A204.1 (cell line): Measurements from ENCODE around the gene LRP5.
"Not testable (repeated sequence)": the region's sequence is repeated elsewhere in the genome, so short reads cannot be mapped to it uniquely, and the experiment has no call there.

ENCODE experiments used
- FAIRE-seq: peaks from 2 replicates; lab custom pipeline; 2012; peaks lifted over from hg19 to GRCh38; lab: Jason Lieb, UNC

LRP5 gene

GRCh38 chr11:68392822-68393221 lies 80.4 kb downstream of the LRP5 start:
- FAIRE-seq: no peak

- no peak for FAIRE-seq
Observed at GRCh38 chr11:68396516-68396915, 84.1 kb downstream of the LRP5 start.

- no peak for FAIRE-seq
Observed at GRCh38 chr11:68397256-68397655, 84.9 kb downstream of the LRP5 start.

- no peak for FAIRE-seq
Observed at GRCh38 chr11:68398995-68399851, 86.8 kb downstream of the LRP5 start.

GRCh38 chr11:68399916-68400315 lies 87.5 kb downstream of the LRP5 start:
- no peak for FAIRE-seq

- FAIRE-seq: not testable (repeated sequence)
Observed at GRCh38 chr11:68400584-68400983, 88.2 kb downstream of the LRP5 start.

- no peak for FAIRE-seq
Observed at GRCh38 chr11:68401856-68402255, 89.5 kb downstream of the LRP5 start.

GRCh38 chr11:68402355-68403031 lies 90.1 kb downstream of the LRP5 start:
- FAIRE-seq: no peak

GRCh38 chr11:68403424-68403823 lies 91.0 kb downstream of the LRP5 start:
- FAIRE-seq: no peak

GRCh38 chr11:68403831-68404230 lies 91.4 kb downstream of the LRP5 start:
- FAIRE-seq: no peak

- FAIRE-seq: no peak
Observed at GRCh38 chr11:68406324-68407313, 94.2 kb downstream of the LRP5 start.

GRCh38 chr11:68408512-68408911 lies 96.1 kb downstream of the LRP5 start:
- no peak for FAIRE-seq

- no peak for FAIRE-seq
Observed at GRCh38 chr11:68409748-68410344, 97.5 kb downstream of the LRP5 start.

- no peak for FAIRE-seq
Observed at GRCh38 chr11:68411501-68411991, 99.2 kb downstream of the LRP5 start.

- FAIRE-seq: no peak
Observed at GRCh38 chr11:68412593-68413475, 100.4 kb downstream of the LRP5 start.

GRCh38 chr11:68413591-68413999 lies 101.2 kb downstream of the LRP5 start:
- FAIRE-seq: no peak

GRCh38 chr11:68414496-68415221 lies 102.3 kb downstream of the LRP5 start:
- FAIRE-seq: no peak

GRCh38 chr11:68416070-68416578 lies 103.7 kb downstream of the LRP5 start:
- no peak for FAIRE-seq

- FAIRE-seq: no peak
Observed at GRCh38 chr11:68418648-68419047, 106.3 kb downstream of the LRP5 start.

GRCh38 chr11:68420171-68420570 lies 107.8 kb downstream of the LRP5 start:
- FAIRE-seq: no peak
